ENCODE data around the gene PIGK. TPM values are rescaled to one million over a fixed set of nuclear protein-coding genes. Genes with fewer than 3 reads are reported as not detected.

PIGK gene
- total RNA-seq, 1 donor from 2014 or later: 15.6 TPM

DNA sequence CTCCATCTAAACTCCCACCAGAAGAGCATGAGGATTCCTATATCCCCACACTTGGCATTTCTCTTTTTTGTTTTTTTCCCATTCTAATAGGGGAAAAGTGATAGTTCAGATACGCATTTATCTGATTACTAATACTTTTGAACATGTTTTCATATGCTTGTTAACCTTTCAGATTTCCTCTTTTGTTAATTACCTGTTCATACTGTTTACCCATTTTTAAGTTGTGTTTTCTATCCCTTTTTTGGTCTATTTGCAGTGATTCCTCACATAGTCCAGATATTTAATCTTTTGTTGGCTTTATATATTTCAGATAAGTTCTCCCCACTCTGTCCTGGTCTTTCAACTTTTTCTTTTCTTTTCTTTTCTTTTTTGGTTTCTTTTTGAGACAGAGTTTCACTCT is 13.6 kb upstream of the PIGK start:
- H3K27ac Mint-ChIP-seq: no peak overlapping the region
- no peak overlapping the region for H3K4me3 Mint-ChIP-seq
- DNase-seq (ENCODE audit: low spot score in 2 of 2, unreplicated experiment in 2 of 2): no peak
- H3K27me3 Mint-ChIP-seq (ENCODE audit: low read depth): peaks cover 3% of the 10 kb centered on the region
- peaks cover 21% of the 10 kb centered on the region for H3K9me3 Mint-ChIP-seq
- no peaks in the 10 kb centered on the region for H3K4me1 Mint-ChIP-seq
- no peaks in the 10 kb centered on the region for H3K36me3 Mint-ChIP-seq
- TF ChIP-seq, protein P1, sequence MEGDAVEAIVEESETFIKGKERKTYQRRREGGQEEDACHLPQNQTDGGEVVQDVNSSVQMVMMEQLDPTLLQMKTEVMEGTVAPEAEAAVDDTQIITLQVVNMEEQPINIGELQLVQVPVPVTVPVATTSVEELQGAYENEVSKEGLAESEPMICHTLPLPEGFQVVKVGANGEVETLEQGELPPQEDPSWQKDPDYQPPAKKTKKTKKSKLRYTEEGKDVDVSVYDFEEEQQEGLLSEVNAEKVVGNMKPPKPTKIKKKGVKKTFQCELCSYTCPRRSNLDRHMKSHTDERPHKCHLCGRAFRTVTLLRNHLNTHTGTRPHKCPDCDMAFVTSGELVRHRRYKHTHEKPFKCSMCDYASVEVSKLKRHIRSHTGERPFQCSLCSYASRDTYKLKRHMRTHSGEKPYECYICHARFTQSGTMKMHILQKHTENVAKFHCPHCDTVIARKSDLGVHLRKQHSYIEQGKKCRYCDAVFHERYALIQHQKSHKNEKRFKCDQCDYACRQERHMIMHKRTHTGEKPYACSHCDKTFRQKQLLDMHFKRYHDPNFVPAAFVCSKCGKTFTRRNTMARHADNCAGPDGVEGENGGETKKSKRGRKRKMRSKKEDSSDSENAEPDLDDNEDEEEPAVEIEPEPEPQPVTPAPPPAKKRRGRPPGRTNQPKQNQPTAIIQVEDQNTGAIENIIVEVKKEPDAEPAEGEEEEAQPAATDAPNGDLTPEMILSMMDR (IDR thresholded peaks at IDR 0.05; ENCODE audit: unreplicated experiment): no peak

DNA sequence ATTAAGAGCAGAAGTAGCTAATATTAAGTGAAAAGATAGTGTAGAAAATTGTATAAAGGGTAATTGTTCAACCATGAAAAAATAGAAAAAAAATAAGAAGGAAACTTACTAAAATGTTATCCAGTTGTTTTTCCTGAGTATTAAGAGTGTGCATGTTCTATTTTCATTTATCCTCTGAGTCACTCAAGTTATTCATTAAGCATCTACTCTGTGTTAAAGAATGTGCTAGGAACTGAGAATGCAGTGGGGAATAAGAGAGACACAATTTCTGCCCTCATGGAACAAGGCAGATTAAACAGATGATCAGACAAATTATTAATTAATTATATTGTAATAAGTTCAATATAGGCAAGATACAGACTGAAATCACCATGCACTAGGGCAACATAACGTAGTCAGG is 10.8 kb upstream of the PIGK start:
- TF ChIP-seq, protein P1 (IDR thresholded peaks at IDR 0.05; ENCODE audit: unreplicated experiment): no peak
- Mint-ChIP-seq H3K4me3 (no peak overlapping the region), H3K27me3 (ENCODE audit: low read depth) (no peaks in the 10 kb centered on the region), H3K9me3 (peaks cover 21% of the 10 kb centered on the region), H3K36me3 (no peaks in the 10 kb centered on the region), H3K4me1 (no peaks in the 10 kb centered on the region), H3K27ac (no peak overlapping the region)
- no peak for DNase-seq (ENCODE audit: low spot score in 2 of 2, unreplicated experiment in 2 of 2)

DNA sequence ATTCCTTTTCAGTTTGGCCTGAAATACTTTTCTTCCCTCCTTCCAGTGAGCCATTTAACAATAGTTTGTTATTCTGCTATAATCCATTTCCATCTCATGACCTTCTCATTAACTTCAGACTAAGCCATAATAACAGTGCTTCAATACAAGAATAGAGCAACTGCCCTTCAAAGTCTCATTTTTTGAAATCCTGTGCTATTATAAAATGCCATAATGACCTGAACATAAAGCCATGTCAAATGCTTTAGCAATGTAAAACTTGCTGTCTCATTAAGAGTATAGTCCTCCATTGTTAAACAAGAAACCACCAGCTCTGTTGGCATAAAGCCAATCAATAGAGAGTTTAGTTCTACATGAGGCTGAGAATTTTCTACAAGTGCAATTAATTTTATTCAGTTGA is 9.6 kb upstream of the PIGK start:
- Mint-ChIP-seq H3K36me3 (no peaks in the 10 kb centered on the region), H3K27me3 (ENCODE audit: low read depth) (no peaks in the 10 kb centered on the region), H3K27ac (no peak overlapping the region), H3K9me3 (peaks cover 19% of the 10 kb centered on the region), H3K4me1 (no peaks in the 10 kb centered on the region), H3K4me3 (no peak overlapping the region)
- TF ChIP-seq, protein P1 (IDR thresholded peaks at IDR 0.05; ENCODE audit: unreplicated experiment): no peak
- DNase-seq (ENCODE audit: low spot score in 2 of 2, unreplicated experiment in 2 of 2): no peak

DNA sequence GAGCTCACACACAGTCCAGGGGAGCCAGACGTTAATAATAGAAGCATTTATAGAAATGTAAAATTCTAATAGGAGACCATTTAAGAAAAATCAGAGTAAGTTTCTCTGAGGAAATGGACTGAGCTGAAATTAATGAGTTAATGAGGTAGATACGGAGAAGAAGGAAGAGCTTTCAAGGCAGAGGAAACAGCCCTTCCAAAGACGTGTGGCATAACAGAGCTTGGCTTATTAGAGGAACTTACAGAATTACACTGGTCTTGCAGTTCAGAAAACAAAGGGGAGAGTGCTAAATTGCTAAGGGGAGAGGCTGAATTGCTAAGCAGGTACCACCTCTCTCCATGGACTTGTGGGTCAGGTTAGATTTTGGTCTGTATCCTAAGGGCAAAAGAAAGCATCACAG is 8.2 kb upstream of the PIGK start:
- Mint-ChIP-seq H3K27me3 (ENCODE audit: low read depth) (no peaks in the 10 kb centered on the region), H3K4me3 (no peak overlapping the region), H3K4me1 (no peaks in the 10 kb centered on the region), H3K36me3 (peaks cover 9% of the 10 kb centered on the region), H3K9me3 (peaks cover 7% of the 10 kb centered on the region), H3K27ac (no peak overlapping the region)
- TF ChIP-seq, protein P1 (IDR thresholded peaks at IDR 0.05; ENCODE audit: unreplicated experiment): no peak
- DNase-seq (ENCODE audit: low spot score in 2 of 2, unreplicated experiment in 2 of 2): no peak

DNA sequence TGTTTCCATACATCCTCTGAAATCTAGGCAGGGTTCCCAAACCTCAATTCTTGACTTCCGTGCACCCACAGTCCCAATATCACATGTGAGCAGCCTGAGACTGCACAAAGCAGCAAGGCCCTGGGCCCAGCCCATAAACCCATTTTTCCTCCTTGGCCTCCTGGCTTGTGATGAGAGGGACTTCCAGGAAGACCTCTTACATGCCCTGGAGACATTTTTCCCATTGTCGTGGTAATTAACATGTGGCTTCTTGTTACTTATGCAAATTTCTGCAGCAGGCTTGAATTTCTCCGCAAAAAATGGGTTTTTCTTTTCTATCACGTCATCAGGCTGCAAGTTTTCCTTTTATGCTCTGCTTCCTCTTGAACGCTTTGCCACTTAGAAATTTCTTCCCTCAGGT is 3.3 kb upstream of the PIGK start:
- TF ChIP-seq, protein P1 (IDR thresholded peaks at IDR 0.05; ENCODE audit: unreplicated experiment): no peak
- DNase-seq (ENCODE audit: low spot score in 2 of 2, unreplicated experiment in 2 of 2): no peak
- Mint-ChIP-seq H3K4me3 (no peak overlapping the region), H3K36me3 (peaks cover 20% of the 10 kb centered on the region), H3K4me1 (peaks cover 19% of the 10 kb centered on the region), H3K27me3 (ENCODE audit: low read depth) (no peaks in the 10 kb centered on the region), H3K27ac (no peak overlapping the region), H3K9me3 (peaks cover 8% of the 10 kb centered on the region)
